K562 (cell line): ENCODE measurements around the gene ST7. TPM values are rescaled to one million over a fixed set of nuclear protein-coding genes. Genes with fewer than 3 reads are reported as not detected.

Source experiments
- ATAC-seq: fragments of 200-7000 bp; cut with Tn5 transposase; 3 replicates; pipeline ENCODE4 v1.9.1; 2020; ENCODE audit warnings: moderate library complexity
- BruUV-seq: library from RNA; stranded (reverse); fragments of 400-500 nt; replicated peaks from 2 replicates; lab custom pipeline; 2021; lab: Mats Ljungman, UMichigan
- CTCF ChIA-PET: fragments of 300-600 bp; formaldehyde crosslinking; extraction: SDS; loops from one replicate; lab custom pipeline; 2021; ENCODE audit warnings: low intra/inter-chr PET ratio; lab: Yijun Ruan, JAX
- POLR2A ChIA-PET: fragments of 300-600, 350-650 bp; sonication (Branson Sonifier 250); formaldehyde crosslinking; extraction: SDS; loops from one replicate; lab custom pipeline; 2021; ENCODE audit warnings: antibody characterized with exemption, inconsistent platforms; lab: Yijun Ruan, JAX
- DNase-seq, 4 experiments: peaks; one replicate each; pipeline versions ENCODE4 v3.0.0 to v3.0.0-alpha.2; 2011 to 2018; ENCODE audit warnings: low spot score in 3 of 4, mixed read lengths in 3 of 4; ENCODE audit errors: extremely low read depth in 1 of 4
- FAIRE-seq: peaks from 2 replicates; lab custom pipeline; 2011; peaks lifted over from hg19 to GRCh38; lab: Jason Lieb, UNC
- H2AFZ ChIP-seq: 2 replicates; pipeline ENCODE4 v1.6.0; 2011; ENCODE audit warnings: low read depth, low read length, control low read depth, inconsistent platforms
- H3K27ac ChIP-seq: fragments of 200-600 bp; 3 replicates; pipeline ENCODE4 v1.8.0; 2011; ENCODE audit warnings: low read depth, mild to moderate bottlenecking, control low read depth, inconsistent platforms, low read length, moderate library complexity, mixed read lengths; ENCODE audit errors: extremely low read depth
- H3K27me3 ChIP-seq, 2 experiments: fragments of 300-600 bp in 1 of 2; 2 replicates in 1 of 2; 3 replicates in 1 of 2; pipeline versions ENCODE4 v1.6.0 to v1.8.0; 2011; ENCODE audit warnings: inconsistent platforms in 2 of 2, low read length in 2 of 2, mild to moderate bottlenecking in 1 of 2, mixed read lengths in 1 of 2, moderate library complexity in 1 of 2; ENCODE audit not compliant: control insufficient read depth in 2 of 2, insufficient read depth in 2 of 2
- H3K36me3 ChIP-seq: fragments of 300-600 bp; 3 replicates; pipeline ENCODE4 v1.8.0; 2011; ENCODE audit warnings: mild to moderate bottlenecking, low read length, inconsistent platforms; ENCODE audit not compliant: control insufficient read depth, insufficient read depth
- H3K4me1 ChIP-seq, 2 experiments: fragments of 200-600 bp in 1 of 2; replicated peaks in 1 of 2; 2 replicates in 1 of 2; 3 replicates in 1 of 2; pipeline versions ENCODE4 v1.5.1 to v1.8.0; 2011; ENCODE audit warnings: inconsistent platforms in 2 of 2, low read length in 2 of 2, mild to moderate bottlenecking in 1 of 2, mixed read lengths in 1 of 2, moderate library complexity in 1 of 2; ENCODE audit not compliant: control insufficient read depth in 2 of 2, insufficient read depth in 2 of 2
- H3K4me2 ChIP-seq: 2 replicates; pipeline ENCODE4 v1.6.1; 2011; ENCODE audit warnings: low read length, control low read depth, inconsistent platforms, mixed read lengths; ENCODE audit not compliant: insufficient read depth
- H3K4me3 ChIP-seq: fragments of 200-600 bp; sonication (generic), shearing (Covaris generic); 2 replicates; pipeline ENCODE4 v1.5.1; 2016; ENCODE audit warnings: control low read depth, inconsistent platforms
- H3K79me2 ChIP-seq: fragments of 200-600 bp; 3 replicates; pipeline ENCODE4 v1.8.0; 2011; ENCODE audit warnings: low read length, inconsistent platforms; ENCODE audit not compliant: control insufficient read depth, insufficient read depth
- H3K9ac ChIP-seq, 2 experiments: 2 replicates each; pipeline versions ENCODE4 v1.6.0 to v1.6.1; 2011; ENCODE audit warnings: low read depth in 2 of 2, low read length in 2 of 2, control low read depth in 1 of 2, inconsistent platforms in 1 of 2, mild to moderate bottlenecking in 1 of 2, mixed read lengths in 1 of 2; ENCODE audit not compliant: insufficient read depth in 1 of 2
- H3K9me1 ChIP-seq: one replicate; pipeline ENCODE4 v1.6.0; 2011; ENCODE audit warnings: inconsistent platforms, mild to moderate bottlenecking, low read length, moderate library complexity; ENCODE audit not compliant: control insufficient read depth, insufficient read depth
- H3K9me3 ChIP-seq: replicated peaks from 2 replicates; pipeline ENCODE4 v1.5.1; 2011; ENCODE audit warnings: low read depth, low read length, inconsistent platforms; ENCODE audit not compliant: control insufficient read depth, insufficient read depth
- H4K20me1 ChIP-seq: replicated peaks from 2 replicates; pipeline ENCODE4 v1.6.1; 2011; ENCODE audit warnings: low read length, inconsistent platforms, mixed read lengths; ENCODE audit not compliant: control insufficient read depth, insufficient read depth
- ETS2 ChIP-seq: IDR thresholded peaks from 2 replicates; pipeline ENCODE4 v1.6.1; 2016; ENCODE audit warnings: borderline replicate concordance, missing genetic modification characterization, mild to moderate bottlenecking, moderate library complexity, missing compliant biosample characterization; ENCODE audit not compliant: poor library complexity, severe bottlenecking
- GABPB1 ChIP-seq: sonication (generic); formaldehyde crosslinking; IDR thresholded peaks from 2 replicates; pipeline ENCODE4 v1.8.0; 2022; ENCODE audit warnings: mild to moderate bottlenecking, missing genetic modification reagents
- KAT8 ChIP-seq: fragments of 450-650 bp; IDR thresholded peaks from 2 replicates; pipeline ENCODE4 v1.6.1; 2016; ENCODE audit warnings: low read depth, mild to moderate bottlenecking
- SRSF7 ChIP-seq: fragments of 200-400 bp; formaldehyde crosslinking; optimal IDR thresholded peaks from 2 replicates; pipeline ENCODE3; 2017; ENCODE audit warnings: mild to moderate bottlenecking, low read depth, low read length
- TCFL5 ChIP-seq: fragments of 250-450 bp; sonication (Bioruptor Pico); conservative IDR thresholded peaks from 2 replicates; pipeline ENCODE4 v1.6.1; 2021; ENCODE audit warnings: mild to moderate bottlenecking, moderate library complexity, matching md5 sums
- ZNF512 ChIP-seq: IDR thresholded peaks from 2 replicates; pipeline ENCODE4 v1.6.1; 2016; ENCODE audit warnings: missing genetic modification characterization, missing compliant biosample characterization
- WGBS: fragments of 100-300 bp; shearing (Covaris generic); methylation state at CpG from one replicate; pipeline ENCODE4 v1.1.6; 2016; ENCODE audit warnings: low coverage, mixed read lengths; ENCODE audit not compliant: insufficient coverage; ENCODE audit errors: missing lambda C conversion rate; 5-methylcytosine and 5-hydroxymethylcytosine counted together
- in situ Hi-C: fragments of 300-500 bp; cut with MboI; formaldehyde crosslinking; loops from 4 replicates; pipeline ENCODE4 v1.15.0; 2018; ENCODE audit warnings: inconsistent platforms, mixed read lengths
- intact Hi-C: fragments of 100-400 bp; cut with micrococcal nuclease; formaldehyde crosslinking; loops from 2 replicates; pipeline ENCODE4 v1.14.2; 2022
- polyA plus RNA-seq, 8 experiments: library from polyadenylated mRNA; depleted of rRNA in 4 of 8; stranded (reverse) in 5 of 8; unstranded in 3 of 8; fragments of >200 nt; fragmentation: Nextera tagmentation in 2 of 8; fragmentation: Illumina TruSeq in 1 of 8; extraction: Ambion mirVana in 2 of 8; extraction: Trizol in 1 of 8; gene quantifications; 2 replicates each; pipeline versions ENCODE4 v1.2.1 to v1.2.3, GENCODE V29; 2011 to 2014; ENCODE audit warnings: inconsistent platforms in 1 of 8, missing spikeins in 1 of 8
- total RNA-seq, 7 experiments: library from RNA; depleted of rRNA in 6 of 7; stranded (reverse); fragments of >200 nt in 6 of 7; fragmentation: Illumina TruSeq in 2 of 7; extraction: Trizol in 2 of 7; gene quantifications; 2 replicates each; pipeline versions ENCODE4 v1.2.1 to v1.2.3, GENCODE V29; 2011 to 2021; ENCODE audit warnings: low replicate concordance in 1 of 7
- TF ChIP-seq, protein P1 (sequence below): fragments of 250-450 bp; sonication (Bioruptor Pico); IDR thresholded peaks from 2 replicates; pipeline ENCODE4 v1.4.0; 2020
- TF ChIP-seq, protein P2 (sequence below): fragments of 200-800 bp; sonication (Bioruptor generic); IDR thresholded peaks from 2 replicates; pipeline ENCODE4 v1.6.1; 2017; ENCODE audit warnings: missing genetic modification characterization, missing compliant biosample characterization
- TF ChIP-seq, protein P3 (sequence below): sonication (generic); formaldehyde crosslinking; IDR thresholded peaks from 2 replicates; pipeline ENCODE4 v1.8.1; 2023; ENCODE audit warnings: mild to moderate bottlenecking, missing genetic modification reagents, moderate library complexity
- TF ChIP-seq, protein P4 (sequence below): sonication (generic); formaldehyde crosslinking; IDR thresholded peaks from 2 replicates; pipeline ENCODE4 v1.9.0; 2022; ENCODE audit warnings: mild to moderate bottlenecking, missing genetic modification reagents

Gene ST7
- total and polyA plus RNA-seq, 9 of the 15 experiments (the other 6 are each of a cell fraction or from before 2014, with no cell fraction given) = 23.9 to 56.3 (median 36.9) TPM

GRCh38 chr7:117203205-117203604 lies 249.9 kb downstream of the ST7 start:
- DNase-seq (no peak), ATAC-seq (no peak), FAIRE-seq (no peak)
- intact Hi-C loops (no loop called here), in situ Hi-C loops (no loop called here)
- peaks cover 31% of the 10 kb centered on the region; the same call in 1 of the 3 replicates for H3K36me3 ChIP-seq
- no peak overlapping the region for H3K4me2 ChIP-seq
- H3K27me3 ChIP-seq = no peaks in the 10 kb centered on the region
- H3K79me2 ChIP-seq = no peaks in the 10 kb centered on the region
- H3K9me1 ChIP-seq = no peaks in the 10 kb centered on the region
- H3K9ac ChIP-seq = no peak overlapping the region
- 79% methylated on average over 1 of the region's 1 CpG for WGBS
- H3K4me1 ChIP-seq = peaks cover 0 to 5% of the 10 kb centered on the region in 2 experiments; a peak in 3 of 5 replicates
- H4K20me1 ChIP-seq = no peaks in the 10 kb centered on the region
- ChIA-PET POLR2A (no interaction called here), CTCF (no interaction called here)
- H3K4me3 ChIP-seq = no peak overlapping the region
- H3K27ac ChIP-seq = no peak overlapping the region
- no TSS peak for BruUV-seq
- no peak for TF ChIP-seq ZNF512
- TF ChIP-seq, protein P1, sequence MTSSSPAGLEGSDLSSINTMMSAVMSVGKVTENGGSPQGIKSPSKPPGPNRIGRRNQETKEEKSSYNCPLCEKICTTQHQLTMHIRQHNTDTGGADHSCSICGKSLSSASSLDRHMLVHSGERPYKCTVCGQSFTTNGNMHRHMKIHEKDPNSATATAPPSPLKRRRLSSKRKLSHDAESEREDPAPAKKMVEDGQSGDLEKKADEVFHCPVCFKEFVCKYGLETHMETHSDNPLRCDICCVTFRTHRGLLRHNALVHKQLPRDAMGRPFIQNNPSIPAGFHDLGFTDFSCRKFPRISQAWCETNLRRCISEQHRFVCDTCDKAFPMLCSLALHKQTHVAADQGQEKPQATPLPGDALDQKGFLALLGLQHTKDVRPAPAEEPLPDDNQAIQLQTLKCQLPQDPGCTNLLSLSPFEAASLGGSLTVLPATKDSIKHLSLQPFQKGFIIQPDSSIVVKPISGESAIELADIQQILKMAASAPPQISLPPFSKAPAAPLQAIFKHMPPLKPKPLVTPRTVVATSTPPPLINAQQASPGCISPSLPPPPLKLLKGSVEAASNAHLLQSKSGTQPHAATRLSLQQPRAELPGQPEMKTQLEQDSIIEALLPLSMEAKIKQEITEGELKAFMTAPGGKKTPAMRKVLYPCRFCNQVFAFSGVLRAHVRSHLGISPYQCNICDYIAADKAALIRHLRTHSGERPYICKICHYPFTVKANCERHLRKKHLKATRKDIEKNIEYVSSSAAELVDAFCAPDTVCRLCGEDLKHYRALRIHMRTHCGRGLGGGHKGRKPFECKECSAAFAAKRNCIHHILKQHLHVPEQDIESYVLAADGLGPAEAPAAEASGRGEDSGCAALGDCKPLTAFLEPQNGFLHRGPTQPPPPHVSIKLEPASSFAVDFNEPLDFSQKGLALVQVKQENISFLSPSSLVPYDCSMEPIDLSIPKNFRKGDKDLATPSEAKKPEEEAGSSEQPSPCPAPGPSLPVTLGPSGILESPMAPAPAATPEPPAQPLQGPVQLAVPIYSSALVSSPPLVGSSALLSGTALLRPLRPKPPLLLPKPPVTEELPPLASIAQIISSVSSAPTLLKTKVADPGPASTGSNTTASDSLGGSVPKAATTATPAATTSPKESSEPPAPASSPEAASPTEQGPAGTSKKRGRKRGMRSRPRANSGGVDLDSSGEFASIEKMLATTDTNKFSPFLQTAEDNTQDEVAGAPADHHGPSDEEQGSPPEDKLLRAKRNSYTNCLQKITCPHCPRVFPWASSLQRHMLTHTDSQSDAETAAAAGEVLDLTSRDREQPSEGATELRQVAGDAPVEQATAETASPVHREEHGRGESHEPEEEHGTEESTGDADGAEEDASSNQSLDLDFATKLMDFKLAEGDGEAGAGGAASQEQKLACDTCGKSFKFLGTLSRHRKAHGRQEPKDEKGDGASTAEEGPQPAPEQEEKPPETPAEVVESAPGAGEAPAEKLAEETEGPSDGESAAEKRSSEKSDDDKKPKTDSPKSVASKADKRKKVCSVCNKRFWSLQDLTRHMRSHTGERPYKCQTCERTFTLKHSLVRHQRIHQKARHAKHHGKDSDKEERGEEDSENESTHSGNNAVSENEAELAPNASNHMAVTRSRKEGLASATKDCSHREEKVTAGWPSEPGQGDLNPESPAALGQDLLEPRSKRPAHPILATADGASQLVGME (CRISPR knock-in tag) = no peak
- TF ChIP-seq KAT8 = no peak
- TF ChIP-seq TCFL5 (CRISPR knock-in tag) = no peak
- TF ChIP-seq GABPB1 (CRISPR knock-in tag) = no peak
- TF ChIP-seq, protein P2, sequence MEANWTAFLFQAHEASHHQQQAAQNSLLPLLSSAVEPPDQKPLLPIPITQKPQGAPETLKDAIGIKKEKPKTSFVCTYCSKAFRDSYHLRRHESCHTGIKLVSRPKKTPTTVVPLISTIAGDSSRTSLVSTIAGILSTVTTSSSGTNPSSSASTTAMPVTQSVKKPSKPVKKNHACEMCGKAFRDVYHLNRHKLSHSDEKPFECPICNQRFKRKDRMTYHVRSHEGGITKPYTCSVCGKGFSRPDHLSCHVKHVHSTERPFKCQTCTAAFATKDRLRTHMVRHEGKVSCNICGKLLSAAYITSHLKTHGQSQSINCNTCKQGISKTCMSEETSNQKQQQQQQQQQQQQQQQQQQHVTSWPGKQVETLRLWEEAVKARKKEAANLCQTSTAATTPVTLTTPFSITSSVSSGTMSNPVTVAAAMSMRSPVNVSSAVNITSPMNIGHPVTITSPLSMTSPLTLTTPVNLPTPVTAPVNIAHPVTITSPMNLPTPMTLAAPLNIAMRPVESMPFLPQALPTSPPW (CRISPR knock-in tag) = no peak
- TF ChIP-seq SRSF7 = no peak
- no peak for TF ChIP-seq ETS2 (tag)
- TF ChIP-seq, protein P3, sequence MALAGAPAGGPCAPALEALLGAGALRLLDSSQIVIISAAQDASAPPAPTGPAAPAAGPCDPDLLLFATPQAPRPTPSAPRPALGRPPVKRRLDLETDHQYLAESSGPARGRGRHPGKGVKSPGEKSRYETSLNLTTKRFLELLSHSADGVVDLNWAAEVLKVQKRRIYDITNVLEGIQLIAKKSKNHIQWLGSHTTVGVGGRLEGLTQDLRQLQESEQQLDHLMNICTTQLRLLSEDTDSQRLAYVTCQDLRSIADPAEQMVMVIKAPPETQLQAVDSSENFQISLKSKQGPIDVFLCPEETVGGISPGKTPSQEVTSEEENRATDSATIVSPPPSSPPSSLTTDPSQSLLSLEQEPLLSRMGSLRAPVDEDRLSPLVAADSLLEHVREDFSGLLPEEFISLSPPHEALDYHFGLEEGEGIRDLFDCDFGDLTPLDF (CRISPR knock-in tag) = no peak
- TF ChIP-seq, protein P4, sequence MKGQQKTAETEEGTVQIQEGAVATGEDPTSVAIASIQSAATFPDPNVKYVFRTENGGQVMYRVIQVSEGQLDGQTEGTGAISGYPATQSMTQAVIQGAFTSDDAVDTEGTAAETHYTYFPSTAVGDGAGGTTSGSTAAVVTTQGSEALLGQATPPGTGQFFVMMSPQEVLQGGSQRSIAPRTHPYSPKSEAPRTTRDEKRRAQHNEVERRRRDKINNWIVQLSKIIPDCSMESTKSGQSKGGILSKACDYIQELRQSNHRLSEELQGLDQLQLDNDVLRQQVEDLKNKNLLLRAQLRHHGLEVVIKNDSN (CRISPR knock-in tag) = no peak
- H2AFZ ChIP-seq = no peak overlapping the region
- H3K9me3 ChIP-seq = no peaks in the 10 kb centered on the region
